GM21526 (cell line): ENCODE results near the gene MTMR12.

ENCODE experiments used
- ATAC-seq: cut with Tn5 transposase; IDR thresholded peaks from one replicate; pipeline ENCODE4 v1.9.1; 2021; ENCODE audit warnings: moderate library complexity; ENCODE audit not compliant: unreplicated experiment, low FRiP score

MTMR12 gene

GRCh38 chr5:32312595-32313332 is at the start of gene MTMR12:
Gene MTMR12, minus strand, starts transcription at chr5:32312939. Its CDS starts 101 bp downstream, at chr5:32312838.
- ATAC-seq: peak; percentile 95

- no peak for ATAC-seq
Measured at GRCh38 chr5:32362527-32362926, 49.8 kb upstream of the MTMR12 start.

GRCh38 chr5:32360906-32361305 is 48.2 kb upstream of the MTMR12 start:
- ATAC-seq: no peak

- no peak for ATAC-seq
Measured at GRCh38 chr5:32358611-32359010, 45.9 kb upstream of the MTMR12 start.

GRCh38 chr5:32357658-32358057 is 44.9 kb upstream of the MTMR12 start:
- ATAC-seq: no peak

GRCh38 chr5:32355686-32356085 is 42.9 kb upstream of the MTMR12 start:
- ATAC-seq: no peak

- no peak for ATAC-seq
Measured at GRCh38 chr5:32353420-32353819, 40.7 kb upstream of the MTMR12 start.

GRCh38 chr5:32352685-32353084 is 39.9 kb upstream of the MTMR12 start:
- no peak for ATAC-seq

GRCh38 chr5:32346869-32347268 is 34.1 kb upstream of the MTMR12 start:
- no peak for ATAC-seq

GRCh38 chr5:32343058-32343672 is 30.4 kb upstream of the MTMR12 start:
- ATAC-seq: no peak

- no peak for ATAC-seq
Measured at GRCh38 chr5:32342656-32343055, 29.9 kb upstream of the MTMR12 start.

- no peak for ATAC-seq
Measured at GRCh38 chr5:32339878-32340277, 27.1 kb upstream of the MTMR12 start.

- ATAC-seq: no peak
Measured at GRCh38 chr5:32339198-32339597, 26.5 kb upstream of the MTMR12 start.

GRCh38 chr5:32332966-32333365 is 20.2 kb upstream of the MTMR12 start:
- ATAC-seq: no peak

GRCh38 chr5:32332361-32332760 is 19.6 kb upstream of the MTMR12 start:
- no peak for ATAC-seq

GRCh38 chr5:32331935-32332274 is 19.2 kb upstream of the MTMR12 start:
- ATAC-seq: no peak

- no peak for ATAC-seq
Measured at GRCh38 chr5:32331217-32331934, 18.6 kb upstream of the MTMR12 start.

- ATAC-seq: no peak
Measured at GRCh38 chr5:32330126-32330971, 17.6 kb upstream of the MTMR12 start.

- ATAC-seq: no peak
Measured at GRCh38 chr5:32329395-32329834, 16.7 kb upstream of the MTMR12 start.

- no peak for ATAC-seq
Measured at GRCh38 chr5:32326216-32326772, 13.6 kb upstream of the MTMR12 start.
